ENCODE measurements around the gene ZNF527. TPM values are rescaled to one million over a fixed set of nuclear protein-coding genes. Genes with fewer than 3 reads are reported as not detected.

ZNF527 gene
- polyA plus RNA-seq, 2 of the 4 experiments (the other 2 are of a cell fraction): 4.1 to 8.2 TPM

- no peak for TF ChIP-seq ATOH8 (CRISPR knock-in tag; IDR thresholded peaks at IDR 0.05; ENCODE audit: low read depth)
- peak; percentile 69; the same call in 1 of the 2 replicates for TF ChIP-seq GATA3 (IDR thresholded peaks at IDR 0.05; ENCODE audit: borderline replicate concordance)
- TF ChIP-seq HOXB13 (CRISPR knock-in tag; IDR thresholded peaks at IDR 0.05; ENCODE audit: low read depth): peak; percentile 42; the same call in 1 of the 2 replicates
- 0 out of 2 replicates have a peak, but pooled peaks have one; percentile 5 for TF ChIP-seq EHF (CRISPR knock-in tag; IDR thresholded peaks at IDR 0.05)
- no peak for TF ChIP-seq RCOR1 (IDR thresholded peaks at IDR 0.05; ENCODE audit: low read depth, low read length)
- peak; percentile 82 for TF ChIP-seq POLR2A (IDR thresholded peaks at IDR 0.05; ENCODE audit: low read length)
- no peak for TF ChIP-seq ZC3H11A (IDR thresholded peaks at IDR 0.05)
- TF ChIP-seq HES2 (IDR thresholded peaks at IDR 0.05): no peak
- TF ChIP-seq, protein P1, sequence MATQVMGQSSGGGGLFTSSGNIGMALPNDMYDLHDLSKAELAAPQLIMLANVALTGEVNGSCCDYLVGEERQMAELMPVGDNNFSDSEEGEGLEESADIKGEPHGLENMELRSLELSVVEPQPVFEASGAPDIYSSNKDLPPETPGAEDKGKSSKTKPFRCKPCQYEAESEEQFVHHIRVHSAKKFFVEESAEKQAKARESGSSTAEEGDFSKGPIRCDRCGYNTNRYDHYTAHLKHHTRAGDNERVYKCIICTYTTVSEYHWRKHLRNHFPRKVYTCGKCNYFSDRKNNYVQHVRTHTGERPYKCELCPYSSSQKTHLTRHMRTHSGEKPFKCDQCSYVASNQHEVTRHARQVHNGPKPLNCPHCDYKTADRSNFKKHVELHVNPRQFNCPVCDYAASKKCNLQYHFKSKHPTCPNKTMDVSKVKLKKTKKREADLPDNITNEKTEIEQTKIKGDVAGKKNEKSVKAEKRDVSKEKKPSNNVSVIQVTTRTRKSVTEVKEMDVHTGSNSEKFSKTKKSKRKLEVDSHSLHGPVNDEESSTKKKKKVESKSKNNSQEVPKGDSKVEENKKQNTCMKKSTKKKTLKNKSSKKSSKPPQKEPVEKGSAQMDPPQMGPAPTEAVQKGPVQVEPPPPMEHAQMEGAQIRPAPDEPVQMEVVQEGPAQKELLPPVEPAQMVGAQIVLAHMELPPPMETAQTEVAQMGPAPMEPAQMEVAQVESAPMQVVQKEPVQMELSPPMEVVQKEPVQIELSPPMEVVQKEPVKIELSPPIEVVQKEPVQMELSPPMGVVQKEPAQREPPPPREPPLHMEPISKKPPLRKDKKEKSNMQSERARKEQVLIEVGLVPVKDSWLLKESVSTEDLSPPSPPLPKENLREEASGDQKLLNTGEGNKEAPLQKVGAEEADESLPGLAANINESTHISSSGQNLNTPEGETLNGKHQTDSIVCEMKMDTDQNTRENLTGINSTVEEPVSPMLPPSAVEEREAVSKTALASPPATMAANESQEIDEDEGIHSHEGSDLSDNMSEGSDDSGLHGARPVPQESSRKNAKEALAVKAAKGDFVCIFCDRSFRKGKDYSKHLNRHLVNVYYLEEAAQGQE (IDR thresholded peaks at IDR 0.05): peak; percentile 76
- TF ChIP-seq TP53 (CRISPR knock-in tag; IDR thresholded peaks at IDR 0.05): 0 out of 2 replicates have a peak, but pooled peaks have one; percentile 35
These were observed at the start of gene ZNF527 (continued) for GRCh38 chr19:37370880-37371661.

DNA sequence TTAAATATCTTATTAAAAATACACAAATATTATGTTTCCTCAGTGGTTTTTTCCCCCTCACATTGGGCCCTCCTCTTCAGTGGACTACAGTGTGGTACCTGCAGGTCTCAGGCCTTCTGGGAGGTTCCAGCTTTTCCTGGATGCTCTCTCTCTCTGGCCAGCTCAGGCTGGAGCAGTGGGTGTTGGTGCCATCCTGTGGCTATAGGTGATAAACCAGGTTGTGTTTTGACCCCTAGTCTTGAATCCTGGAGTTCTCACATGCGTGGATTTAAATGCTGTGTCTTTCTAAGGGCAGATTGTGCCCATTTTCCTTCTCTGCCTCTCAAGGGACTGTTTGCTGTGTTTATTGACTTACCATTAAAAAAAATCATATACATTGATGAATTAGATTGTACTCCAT is 41.2 kb upstream of the ZNF527 start:
- ATAC-seq: peak; percentile 48 to 70; a peak in 4 of 6 replicates
- TF ChIP-seq RAD21 (conservative IDR thresholded peaks at IDR 0.05 in 1 of 2, IDR thresholded peaks at IDR 0.05 in 1 of 2) (peak in 1 of 2 experiments; percentile 35; a peak in 1 of 5 replicates), BHLHE40 (IDR thresholded peaks at IDR 0.05; ENCODE audit: low read depth, low read length) (no peak), USF2 (IDR thresholded peaks at IDR 0.05) (no peak), HOXB5 (CRISPR knock-in tag; IDR thresholded peaks at IDR 0.05) (no peak), NPAS2 (CRISPR knock-in tag; IDR thresholded peaks at IDR 0.05; ENCODE audit: borderline replicate concordance) (no peak)
- no peak overlapping the region for H3K4me2 ChIP-seq
- FAIRE-seq: no peak
- POLR2A ChIA-PET: interaction anchor here (1.4 kb wide), 1 partner anchor 12 kb away, joined by 3 read pairs; no protein-coding TSS in a partner anchor
- CTCF ChIA-PET: no interaction called here
- peaks cover 83% of the 10 kb centered on the region for H3K9me3 ChIP-seq
- DNase-seq (ENCODE audit: low read depth in 1 of 2, low spot score in 1 of 2): peak in 1 of 2 experiments; percentile 57
- no peaks in the 10 kb centered on the region for H3K4me1 ChIP-seq
- no peak overlapping the region for H3K27ac ChIP-seq
- WGBS (ENCODE audit: missing lambda C conversion rate): 98% methylated on average over 1 of the region's 1 CpG
- no peak overlapping the region for H3K4me3 ChIP-seq

- H3K27ac ChIP-seq: no peak overlapping the region
- no peak for TF ChIP-seq HOXA7 (CRISPR knock-in tag; IDR thresholded peaks at IDR 0.05)
- TF ChIP-seq ZFP36 (IDR thresholded peaks at IDR 0.05; ENCODE audit: borderline replicate concordance, partially characterized antibody): no peak
- no peak for TF ChIP-seq MAFK (IDR thresholded peaks at IDR 0.05; ENCODE audit: partially characterized antibody)
- no peak for TF ChIP-seq GATA3 (IDR thresholded peaks at IDR 0.05; ENCODE audit: borderline replicate concordance)
- no peak for TF ChIP-seq FOXS1 (CRISPR knock-in tag; IDR thresholded peaks at IDR 0.05)
- TF ChIP-seq KDM5A (IDR thresholded peaks at IDR 0.05): no peak
- H3K4me1 ChIP-seq: no peaks in the 10 kb centered on the region
- POLR2A ChIA-PET: no interaction called here
- no peak for DNase-seq (ENCODE audit: low read depth in 1 of 2, low spot score in 1 of 2)
- no peak overlapping the region for H3K4me2 ChIP-seq
- ATAC-seq: no peak
- peaks cover 82% of the 10 kb centered on the region for H3K9me3 ChIP-seq
- FAIRE-seq: peak; percentile 61
- CTCF ChIA-PET: no interaction called here
- no peak overlapping the region for H3K4me3 ChIP-seq
These were observed 38.1 kb upstream of the ZNF527 start for GRCh38 chr19:37332839-37333238.
